Measurements from ENCODE around the gene ZNF165. TPM values are rescaled to one million over a fixed set of nuclear protein-coding genes. Genes with fewer than 3 reads are reported as not detected.
"Not testable (repeated sequence)": the region's sequence is repeated elsewhere in the genome, so short reads cannot be mapped to it uniquely, and the experiment has no call there.

The ZNF165 gene
- polyA plus RNA-seq (2012; ENCODE audit: insufficient read depth, insufficient read length): not detected

DNA sequence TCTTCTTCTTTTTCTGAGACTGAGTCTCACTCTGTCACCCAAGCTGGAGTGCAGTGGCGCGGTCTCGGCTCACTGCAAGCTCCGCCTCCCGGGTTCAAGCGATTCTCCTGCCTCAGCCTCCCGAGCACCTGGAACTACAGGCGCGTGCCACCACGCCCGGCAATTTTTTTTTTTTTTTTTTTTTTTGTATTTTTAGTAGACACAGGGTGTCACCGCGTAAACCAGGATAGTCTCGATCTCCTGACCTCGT is at the start of gene ZNF165:
TSS of gene ZNF165 (plus strand) at position 188 of the 250 bp plus-strand sequence. CDS start 4,913 bp downstream, outside the sequence.
- peak within 1 kb of the TSS; percentile 72 for H3K4me3 ChIP-seq (ENCODE audit: low read length)
- not testable (repeated sequence) for DNase-seq (ENCODE audit: low read depth, low spot score)

DNA sequence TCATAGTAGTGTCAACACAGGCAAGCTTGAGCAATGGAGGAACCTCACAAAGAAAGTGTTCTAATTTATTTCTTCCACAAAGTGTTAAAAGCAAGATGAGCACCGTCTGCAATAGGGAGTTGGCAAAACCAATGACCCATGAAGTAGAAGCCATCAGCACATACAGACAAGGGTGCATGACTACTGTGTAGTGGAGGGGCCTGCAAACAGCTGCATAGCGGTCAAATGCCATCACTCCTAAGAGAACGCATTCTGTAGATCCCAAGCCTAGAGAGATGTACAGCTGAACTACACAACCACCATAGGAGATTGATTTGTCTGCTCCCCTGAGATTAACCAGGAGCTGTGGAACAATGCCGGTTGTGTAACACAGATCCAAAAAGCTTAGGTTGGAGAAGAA is 26.8 kb upstream of the ZNF165 start:
- H3K4me3 ChIP-seq (ENCODE audit: low read length): no peak overlapping the region
- no peak for DNase-seq (ENCODE audit: low read depth, low spot score)

DNA sequence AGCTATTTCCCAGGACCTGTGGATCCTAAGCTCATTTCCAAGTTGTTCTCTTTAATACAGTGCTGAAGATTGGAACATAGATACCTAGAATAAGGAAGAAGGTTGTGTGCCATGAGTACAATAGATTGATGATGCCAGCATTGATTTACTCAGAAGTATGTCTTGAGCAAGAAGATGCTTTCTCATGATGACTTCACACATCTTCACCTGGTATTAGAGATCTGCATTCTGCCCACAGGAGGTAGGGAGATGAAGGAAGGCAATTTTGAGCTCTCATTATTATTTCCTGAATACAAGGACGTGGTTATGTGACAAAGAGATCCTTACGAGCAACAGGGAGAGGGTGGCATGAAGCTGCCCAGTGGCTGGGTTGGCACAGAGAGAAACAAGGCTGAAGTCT is 20.0 kb upstream of the ZNF165 start:
- H3K4me3 ChIP-seq (ENCODE audit: low read length): no peak overlapping the region
- no peak for DNase-seq (ENCODE audit: low read depth, low spot score)

DNA sequence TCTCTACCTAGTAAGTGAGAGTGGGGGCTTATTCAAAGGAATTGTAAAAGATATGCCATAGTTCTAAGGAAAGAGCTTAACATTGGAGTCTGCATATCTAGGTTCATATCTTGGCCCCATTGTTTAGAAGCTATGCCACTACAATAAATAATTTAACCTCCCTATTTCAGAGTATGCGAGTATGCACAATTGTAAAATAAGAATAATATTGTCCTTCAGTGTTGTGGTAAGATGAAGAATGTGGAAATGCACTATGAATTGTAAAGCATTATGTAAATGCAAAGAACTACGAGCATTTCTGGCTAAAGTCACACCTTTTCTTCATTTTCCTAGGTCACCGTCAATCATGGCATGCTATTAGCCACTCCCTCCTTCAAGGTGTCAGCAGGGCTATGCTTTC is 16.1 kb upstream of the ZNF165 start:
- no peak overlapping the region for H3K4me3 ChIP-seq (ENCODE audit: low read length)
- DNase-seq (ENCODE audit: low read depth, low spot score): no peak

DNA sequence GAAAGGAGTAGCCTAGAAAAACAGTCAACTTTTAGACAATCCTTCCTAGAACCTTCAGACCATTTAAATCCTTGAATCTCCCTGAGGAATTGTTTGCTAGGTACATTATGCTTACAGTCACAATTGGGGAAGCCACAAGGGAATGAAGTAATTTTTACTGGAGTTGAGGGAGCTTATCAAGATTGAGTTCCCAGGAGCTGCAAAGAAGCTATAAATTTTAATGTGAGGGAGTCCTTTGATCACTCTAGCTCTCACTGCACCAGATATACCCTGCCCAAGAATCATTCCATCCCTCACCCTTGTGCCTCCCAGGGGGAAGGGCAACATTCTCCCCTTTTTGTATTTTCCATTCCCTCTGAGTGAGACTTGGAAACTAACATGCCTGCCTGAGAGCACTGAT is 12.3 kb upstream of the ZNF165 start:
- DNase-seq (ENCODE audit: low read depth, low spot score): no peak

DNA sequence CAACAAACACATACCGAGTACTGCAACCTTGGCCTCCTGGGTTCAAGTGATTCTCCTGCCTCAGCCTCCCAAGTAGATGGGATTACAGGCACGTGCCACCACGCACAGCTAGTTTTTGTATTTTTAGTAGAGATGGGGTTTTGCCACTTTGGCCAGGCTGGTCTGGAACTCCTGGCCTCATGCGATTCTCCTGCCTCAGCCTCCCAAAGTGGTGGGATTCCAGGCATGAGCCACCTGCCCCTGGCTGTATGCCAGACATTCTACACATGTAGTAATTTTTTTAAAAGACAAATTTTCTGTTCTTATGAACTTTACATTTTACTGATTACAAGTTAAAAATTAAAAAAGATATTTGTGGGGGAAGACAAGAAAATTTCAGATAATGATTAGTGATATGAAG is 9.4 kb upstream of the ZNF165 start:
- H3K4me3 ChIP-seq (ENCODE audit: low read length); DNase-seq (ENCODE audit: low read depth, low spot score): not testable (repeated sequence)

More for the DNA sequence above, 12.3 kb upstream of the ZNF165 start:
- no peak overlapping the region for H3K4me3 ChIP-seq (ENCODE audit: low read length)

GRCh38 chr6:28078050-28078449 is 2.3 kb upstream of the ZNF165 start:
- no peak for DNase-seq (ENCODE audit: low read depth, low spot score)
- no peak overlapping the region for H3K4me3 ChIP-seq (ENCODE audit: low read length)

- H3K4me3 ChIP-seq (ENCODE audit: low read length): no peak overlapping the region
- DNase-seq (ENCODE audit: low read depth, low spot score): no peak
These were observed 1.5 kb upstream of the ZNF165 start for GRCh38 chr6:28078836-28079235.

DNA sequence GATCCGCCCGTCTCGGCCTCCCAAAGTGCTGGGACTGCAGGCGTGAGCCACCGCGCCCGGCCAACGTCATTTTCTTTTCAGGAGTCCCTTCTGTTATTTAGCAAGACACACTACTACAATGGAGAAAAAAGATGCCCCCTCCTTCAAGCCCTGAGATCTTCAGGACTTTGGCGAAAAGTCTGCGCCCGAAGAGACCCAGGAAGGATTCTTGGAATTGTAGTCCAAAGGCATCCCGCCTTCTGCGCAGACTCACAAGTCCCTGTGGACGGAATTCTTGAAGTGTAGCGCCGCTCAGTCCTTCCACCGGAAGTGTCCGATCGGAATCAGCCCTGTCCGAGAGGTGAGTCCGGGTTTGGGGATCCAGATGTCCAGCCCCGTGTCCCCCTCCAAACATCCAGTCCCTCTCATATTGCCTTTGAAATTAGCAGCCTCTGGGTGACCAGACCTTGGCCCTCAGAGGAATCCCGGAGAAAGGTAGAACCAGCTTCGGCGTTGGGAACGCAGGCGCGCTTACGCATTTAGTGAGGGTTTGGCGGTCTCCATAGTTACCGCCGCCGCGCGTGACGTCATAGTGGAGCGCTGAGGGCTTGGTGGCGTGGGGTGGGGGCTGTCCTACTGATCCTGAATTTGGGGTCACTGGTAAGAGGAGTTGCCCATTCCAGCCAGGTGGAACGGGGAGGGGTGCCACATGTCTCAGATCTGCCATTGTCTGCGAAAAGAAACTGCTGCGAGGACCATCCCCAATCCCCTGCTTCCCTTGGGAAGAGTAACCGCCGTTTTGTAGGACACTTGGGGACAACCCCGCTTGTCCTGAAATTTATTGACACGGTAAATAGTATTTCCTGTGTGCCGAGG is 490 bp downstream of the ZNF165 start:
- peak overlapping the region; percentile 72 for H3K4me3 ChIP-seq (ENCODE audit: low read length)
- DNase-seq (ENCODE audit: low read depth, low spot score): peak; percentile 92

DNA sequence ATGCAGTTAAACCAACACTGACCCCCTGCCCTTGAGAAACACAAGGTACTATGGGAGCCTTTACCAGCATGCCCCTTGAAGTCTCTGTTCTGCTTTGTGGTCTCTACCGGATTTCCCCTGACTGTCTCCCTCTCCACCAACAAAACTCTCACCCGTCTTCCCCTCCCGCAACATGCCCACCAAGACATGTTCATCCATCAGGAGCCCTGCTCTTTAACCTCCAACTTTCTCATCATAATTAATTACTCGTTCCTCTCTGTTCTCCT is 1.1 kb downstream of the ZNF165 start:
- peak overlapping the region; percentile 72 for H3K4me3 ChIP-seq (ENCODE audit: low read length)
- DNase-seq (ENCODE audit: low read depth, low spot score): peak; percentile 67

DNA sequence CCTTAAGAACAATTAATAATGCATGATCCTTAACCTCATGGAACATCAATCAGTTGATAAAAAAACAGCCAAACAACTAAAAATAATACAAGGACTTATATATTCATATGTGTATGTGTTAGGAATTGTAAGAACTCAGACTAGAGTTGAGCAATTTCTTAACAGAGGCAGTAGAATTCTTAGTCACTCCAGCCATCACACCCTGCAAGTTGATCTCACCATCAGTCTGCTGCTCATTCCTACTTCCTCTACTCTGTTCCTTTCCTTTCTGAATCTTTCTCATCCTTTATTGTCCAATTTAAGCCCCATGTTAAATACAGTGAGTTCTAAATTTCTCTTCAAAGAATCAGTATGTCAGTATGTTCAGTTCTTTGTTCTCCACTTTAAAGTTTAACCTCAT is 2.6 kb downstream of the ZNF165 start:
- H3K4me3 ChIP-seq (ENCODE audit: low read length): no peak overlapping the region
- no peak for DNase-seq (ENCODE audit: low read depth, low spot score)

DNA sequence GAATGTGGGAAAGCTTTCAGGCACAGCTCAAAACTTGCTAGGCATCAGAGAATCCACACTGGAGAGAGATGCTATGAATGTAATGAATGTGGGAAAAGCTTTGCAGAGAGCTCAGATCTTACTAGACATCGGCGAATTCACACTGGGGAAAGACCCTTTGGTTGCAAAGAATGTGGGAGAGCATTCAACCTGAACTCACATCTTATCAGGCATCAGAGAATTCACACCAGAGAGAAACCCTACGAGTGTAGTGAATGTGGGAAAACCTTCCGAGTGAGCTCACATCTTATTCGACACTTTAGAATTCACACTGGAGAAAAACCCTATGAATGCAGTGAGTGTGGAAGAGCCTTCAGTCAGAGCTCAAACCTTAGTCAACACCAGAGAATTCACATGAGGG is 8.7 kb downstream of the ZNF165 start:
- no peak overlapping the region for H3K4me3 ChIP-seq (ENCODE audit: low read length)
- DNase-seq (ENCODE audit: low read depth, low spot score): no peak

GRCh38 chr6:28090917-28091586 is 10.7 kb downstream of the ZNF165 start:
- DNase-seq (ENCODE audit: low read depth, low spot score): no peak

GRCh38 chr6:28102222-28102621 is 21.9 kb downstream of the ZNF165 start:
- not testable (repeated sequence) for DNase-seq (ENCODE audit: low read depth, low spot score); H3K4me3 ChIP-seq (ENCODE audit: low read length)

More at GRCh38 chr6:28090917-28091586, 10.7 kb downstream of the ZNF165 start:
- H3K4me3 ChIP-seq (ENCODE audit: low read length): no peak overlapping the region

DNA sequence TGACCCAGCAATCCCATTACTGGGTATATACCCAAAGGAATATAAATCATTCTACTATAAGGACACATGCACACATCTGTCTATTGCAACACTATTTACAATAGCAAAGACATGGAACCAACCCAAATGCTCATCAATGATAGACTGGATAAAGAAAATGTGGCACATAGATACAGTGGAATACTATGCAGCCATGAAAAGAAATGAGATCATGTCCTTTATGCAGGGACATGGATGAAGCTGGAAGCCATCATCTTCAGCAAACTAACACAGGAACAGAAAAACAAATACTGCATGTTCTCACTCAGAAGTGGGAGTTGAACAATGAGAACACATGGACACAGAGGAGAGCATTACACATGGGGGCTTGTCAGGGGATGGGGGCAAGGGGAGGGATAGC is 22.3 kb downstream of the ZNF165 start:
- H3K4me3 ChIP-seq (ENCODE audit: low read length); DNase-seq (ENCODE audit: low read depth, low spot score): not testable (repeated sequence)

GRCh38 chr6:28104392-28105244 is 24.2 kb downstream of the ZNF165 start:
- peak; percentile 62 for DNase-seq (ENCODE audit: low read depth, low spot score)
- peak overlapping the region; percentile 61 for H3K4me3 ChIP-seq (ENCODE audit: low read length)

- DNase-seq (ENCODE audit: low read depth, low spot score): no peak
- peak overlapping the region; percentile 61 for H3K4me3 ChIP-seq (ENCODE audit: low read length)
These were observed 24.9 kb downstream of the ZNF165 start for GRCh38 chr6:28105245-28105639.

GRCh38 chr6:28107506-28107905 is 27.1 kb downstream of the ZNF165 start:
- H3K4me3 ChIP-seq (ENCODE audit: low read length): no peak overlapping the region

DNA sequence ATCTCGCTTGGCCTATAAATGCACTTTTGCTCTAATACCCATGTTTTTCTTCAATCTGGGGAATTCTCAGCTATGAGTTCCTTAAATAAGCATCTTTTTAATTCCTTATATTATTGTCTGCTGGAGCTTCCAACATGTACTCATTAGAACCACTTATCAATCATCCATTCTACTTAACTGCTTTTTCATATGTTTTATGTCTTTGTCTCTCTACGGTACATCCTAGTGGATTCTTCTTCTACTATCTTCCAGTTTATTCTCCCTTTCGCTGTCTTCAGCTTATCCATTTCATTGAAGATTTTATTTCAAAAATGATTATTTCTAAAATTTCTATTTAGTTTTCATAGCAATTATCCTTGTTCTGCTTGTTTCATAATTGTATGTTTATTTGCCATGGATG is 31.6 kb downstream of the ZNF165 start:
- no peak overlapping the region for H3K4me3 ChIP-seq (ENCODE audit: low read length)
- no peak for DNase-seq (ENCODE audit: low read depth, low spot score)

More at GRCh38 chr6:28107506-28107905, 27.1 kb downstream of the ZNF165 start:
- no peak for DNase-seq (ENCODE audit: low read depth, low spot score)

DNA sequence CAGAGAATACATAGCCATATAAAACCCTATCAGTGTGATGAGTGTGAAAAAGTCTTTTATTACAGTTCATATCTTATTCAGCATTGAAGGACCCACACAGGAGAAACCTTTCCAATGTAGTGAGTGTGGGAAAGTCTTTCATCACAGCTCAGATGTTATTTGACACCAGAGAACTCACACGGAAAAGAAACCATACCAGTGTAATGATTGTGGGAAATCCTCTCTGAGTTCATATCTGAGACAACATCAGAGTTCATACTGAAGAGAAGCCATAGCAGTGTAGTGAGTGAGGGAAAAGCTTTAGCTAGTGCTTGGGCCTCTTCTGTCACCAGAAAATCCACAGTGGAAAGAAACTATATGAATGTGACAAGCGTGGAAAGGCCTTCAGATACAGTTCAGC is 35.4 kb downstream of the ZNF165 start:
- no peak overlapping the region for H3K4me3 ChIP-seq (ENCODE audit: low read length)
- no peak for DNase-seq (ENCODE audit: low read depth, low spot score)

Measured in Jurkat, Clone E6-1 (cell line).